Measurements from ENCODE around the gene ULK4. TPM values are rescaled to one million over a fixed set of nuclear protein-coding genes. Genes with fewer than 3 reads are reported as not detected.

The ULK4 gene
- total and polyA plus RNA-seq, 9 donors: 2.4 to 58.7 (median 7.3) TPM

- no peak overlapping the region for H3K27ac ChIP-seq
- no peak for DNase-seq
These were observed 268.1 kb downstream of the ULK4 start for GRCh38 chr3:41693799-41694198.

DNA sequence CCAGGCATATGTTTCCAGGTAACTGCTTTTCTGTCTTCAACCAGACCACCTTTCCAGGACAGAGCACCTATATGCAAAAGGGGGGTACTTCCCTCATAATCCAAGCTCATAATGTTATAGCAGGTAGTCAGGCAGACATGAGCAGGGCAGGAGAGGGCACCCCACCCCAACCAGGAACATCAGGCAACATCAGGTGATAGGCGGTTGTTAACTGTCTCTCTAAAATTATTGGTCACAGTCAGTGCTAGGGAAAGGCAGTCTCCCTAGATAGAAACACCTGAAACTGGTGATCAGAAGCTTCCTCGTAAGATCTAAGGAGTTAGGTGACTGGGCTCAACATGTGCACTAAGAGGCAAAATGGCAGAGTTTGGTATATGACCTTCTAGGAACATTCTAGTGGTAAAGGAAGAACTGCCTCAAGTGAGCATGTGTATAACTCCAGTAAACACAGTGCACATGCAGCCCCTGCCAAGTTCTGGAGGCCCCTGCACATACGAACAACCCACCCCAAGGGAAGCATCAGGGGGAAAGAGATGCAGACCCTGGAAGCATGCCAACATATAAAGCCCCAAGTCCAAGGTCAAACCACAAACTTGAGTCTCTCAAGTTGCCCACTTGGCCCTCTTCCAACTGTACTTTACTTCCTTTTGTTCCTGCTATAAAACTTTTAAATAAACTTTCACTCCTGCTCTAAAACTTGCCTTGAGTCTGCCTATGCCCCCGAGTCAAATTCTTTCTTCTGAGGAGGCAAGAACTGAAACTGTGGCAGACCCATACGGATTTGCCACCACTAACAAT is 270.9 kb downstream of the ULK4 start:
- intact Hi-C loops (cut with DNase I): no loop called here
- 59 to 65% (median 61%) methylated on average over 5 of the region's 5 CpGs for WGBS, 3 donors
- Histone ChIP-seq H3K4me3 (no peak overlapping the region), H3K27me3 (no peaks in the 10 kb centered on the region), H3K27ac (no peak overlapping the region), H3K9me3 (no peaks in the 10 kb centered on the region), H3K36me3 (no peaks in the 10 kb centered on the region), H3K4me1 (ENCODE audit: insufficient read depth) (peaks cover 4% of the 10 kb centered on the region)
- no peak for TF ChIP-seq EP300 (IDR thresholded peaks at IDR 0.05)
- no peak for TF ChIP-seq POLR2A (IDR thresholded peaks at IDR 0.05)
- TF ChIP-seq, protein P1, sequence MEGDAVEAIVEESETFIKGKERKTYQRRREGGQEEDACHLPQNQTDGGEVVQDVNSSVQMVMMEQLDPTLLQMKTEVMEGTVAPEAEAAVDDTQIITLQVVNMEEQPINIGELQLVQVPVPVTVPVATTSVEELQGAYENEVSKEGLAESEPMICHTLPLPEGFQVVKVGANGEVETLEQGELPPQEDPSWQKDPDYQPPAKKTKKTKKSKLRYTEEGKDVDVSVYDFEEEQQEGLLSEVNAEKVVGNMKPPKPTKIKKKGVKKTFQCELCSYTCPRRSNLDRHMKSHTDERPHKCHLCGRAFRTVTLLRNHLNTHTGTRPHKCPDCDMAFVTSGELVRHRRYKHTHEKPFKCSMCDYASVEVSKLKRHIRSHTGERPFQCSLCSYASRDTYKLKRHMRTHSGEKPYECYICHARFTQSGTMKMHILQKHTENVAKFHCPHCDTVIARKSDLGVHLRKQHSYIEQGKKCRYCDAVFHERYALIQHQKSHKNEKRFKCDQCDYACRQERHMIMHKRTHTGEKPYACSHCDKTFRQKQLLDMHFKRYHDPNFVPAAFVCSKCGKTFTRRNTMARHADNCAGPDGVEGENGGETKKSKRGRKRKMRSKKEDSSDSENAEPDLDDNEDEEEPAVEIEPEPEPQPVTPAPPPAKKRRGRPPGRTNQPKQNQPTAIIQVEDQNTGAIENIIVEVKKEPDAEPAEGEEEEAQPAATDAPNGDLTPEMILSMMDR (IDR thresholded peaks at IDR 0.05): no peak
- no peak for DNase-seq

More at GRCh38 chr3:41693799-41694198, 268.1 kb downstream of the ULK4 start:
- Histone ChIP-seq H3K27me3 (no peaks in the 10 kb centered on the region), H3K9me3 (no peaks in the 10 kb centered on the region), H3K4me3 (no peak overlapping the region), H3K36me3 (no peaks in the 10 kb centered on the region), H3K4me1 (ENCODE audit: insufficient read depth) (peaks cover 4% of the 10 kb centered on the region)
- intact Hi-C loops (cut with DNase I): no loop called here
- 10 to 17% (median 14%) methylated on average over 3 of the region's 3 CpGs for WGBS, 3 donors
- TF ChIP-seq, protein P1 (IDR thresholded peaks at IDR 0.05): no peak
- TF ChIP-seq EP300 (IDR thresholded peaks at IDR 0.05) (no peak), POLR2A (IDR thresholded peaks at IDR 0.05) (no peak)

- H3K27ac ChIP-seq: no peak overlapping the region
- WGBS, 3 donors: 21 to 26% (median 24%) methylated on average over 4 of the region's 4 CpGs
- H3K4me1 ChIP-seq (ENCODE audit: insufficient read depth): peaks cover 4% of the 10 kb centered on the region
- H3K9me3 ChIP-seq: no peaks in the 10 kb centered on the region
- intact Hi-C loops (cut with DNase I): no loop called here
- H3K27me3 ChIP-seq: no peaks in the 10 kb centered on the region
- H3K4me3 ChIP-seq: no peak overlapping the region
- no peak for TF ChIP-seq EP300 (IDR thresholded peaks at IDR 0.05)
- DNase-seq: no peak
- no peaks in the 10 kb centered on the region for H3K36me3 ChIP-seq
These were observed 273.1 kb downstream of the ULK4 start for GRCh38 chr3:41688595-41689380.

DNA sequence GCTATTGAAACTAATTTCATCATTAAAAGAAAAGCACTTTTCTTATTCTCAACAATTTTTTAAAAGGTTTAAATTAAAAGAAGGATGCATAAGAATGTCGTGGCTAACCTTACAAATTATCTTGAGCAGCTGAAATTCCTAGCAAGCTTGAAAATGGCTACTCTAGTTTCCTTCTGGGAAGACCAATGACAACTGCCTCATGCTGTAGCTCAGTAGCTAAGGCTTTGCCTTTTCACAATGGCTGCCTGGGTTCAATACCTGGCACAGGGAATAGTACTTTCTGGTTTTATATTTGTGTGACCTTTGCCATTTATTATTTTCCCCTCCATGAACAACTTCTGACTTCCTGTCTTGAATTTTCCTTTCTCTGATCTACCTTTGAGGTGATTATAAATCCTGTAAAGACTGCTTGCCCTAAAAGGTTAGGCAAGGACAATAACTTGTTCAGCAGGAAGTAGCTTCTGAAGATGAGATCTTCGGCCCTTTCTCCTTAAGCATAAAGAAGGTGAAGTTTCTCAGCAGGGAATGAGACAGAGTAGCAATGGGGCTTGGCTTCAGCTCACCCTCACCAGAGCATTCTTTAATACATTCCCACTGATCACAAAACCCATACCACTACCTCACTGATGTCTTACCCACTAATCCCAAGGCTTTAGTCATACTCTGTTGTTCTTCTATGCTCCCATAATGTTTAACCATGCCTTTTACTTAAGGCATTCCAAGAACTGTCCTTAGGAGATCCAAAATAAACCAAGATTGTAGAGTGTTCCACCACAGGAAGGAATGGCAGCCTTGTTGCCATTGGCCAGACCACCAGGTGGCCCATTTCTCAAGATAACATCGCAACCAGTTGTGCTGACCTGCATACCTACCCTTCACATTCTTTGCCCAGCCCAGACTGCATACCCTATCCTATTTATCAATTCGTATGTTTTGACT is 276.8 kb downstream of the ULK4 start:
- H3K9me3 ChIP-seq: no peaks in the 10 kb centered on the region
- H3K4me3 ChIP-seq: no peak overlapping the region
- no peaks in the 10 kb centered on the region for H3K36me3 ChIP-seq
- intact Hi-C loops (cut with DNase I): no loop called here
- no peak overlapping the region for H3K27ac ChIP-seq
- no peaks in the 10 kb centered on the region for H3K27me3 ChIP-seq
- H3K4me1 ChIP-seq (ENCODE audit: insufficient read depth): peaks cover 1% of the 10 kb centered on the region
- TF ChIP-seq EP300 (IDR thresholded peaks at IDR 0.05) (no peak), POLR2A (IDR thresholded peaks at IDR 0.05) (no peak)
- TF ChIP-seq, protein P1 (IDR thresholded peaks at IDR 0.05): no peak
- 82 to 89% (median 85%) methylated on average over 4 of the region's 4 CpGs for WGBS, 3 donors
- no peak for DNase-seq

Data from ovary (tissue), 9 donors.